Trophoblast cell (in vitro differentiated cells and primary cell): ENCODE measurements around the gene IL32.
"Not testable (repeated sequence)": the region's sequence is repeated elsewhere in the genome, so short reads cannot be mapped to it uniquely, and the experiment has no call there.

Experiments
- DNase-seq, 2 donors: peaks; one replicate each; pipeline ENCODE4 v3.0.0-alpha.2; 2016
- H2AFZ ChIP-seq: 2 replicates; pipeline ENCODE4 v1.6.1; 2013; ENCODE audit warnings: low read length, moderate library complexity, mild to moderate bottlenecking; ENCODE audit not compliant: insufficient read depth, poor library complexity
- H2AK5ac ChIP-seq: 2 replicates; pipeline ENCODE4 v1.6.1; 2013; ENCODE audit warnings: mild to moderate bottlenecking, low read length
- H2BK120ac ChIP-seq: 2 replicates; pipeline ENCODE4 v1.6.1; 2013; ENCODE audit warnings: low read length, mild to moderate bottlenecking, moderate library complexity; ENCODE audit not compliant: insufficient read depth, poor library complexity
- H2BK12ac ChIP-seq: 2 replicates; pipeline ENCODE4 v1.6.1; 2013; ENCODE audit warnings: mild to moderate bottlenecking, low read length, moderate library complexity
- H2BK5ac ChIP-seq: 2 replicates; pipeline ENCODE4 v1.6.1; 2013; ENCODE audit warnings: low read length, low read depth, moderate library complexity, mild to moderate bottlenecking; ENCODE audit not compliant: poor library complexity
- H3K14ac ChIP-seq: 2 replicates; pipeline ENCODE4 v1.6.1; 2013; ENCODE audit warnings: mild to moderate bottlenecking, low read length
- H3K18ac ChIP-seq: 2 replicates; pipeline ENCODE4 v1.6.1; 2013; ENCODE audit warnings: mild to moderate bottlenecking, low read length
- H3K23ac ChIP-seq: 2 replicates; pipeline ENCODE4 v1.6.1; 2013; ENCODE audit warnings: low read length
- H3K27ac ChIP-seq: 2 replicates; pipeline ENCODE4 v1.5.1; 2013; ENCODE audit warnings: low read depth, mild to moderate bottlenecking, inconsistent platforms, low read length, moderate library complexity
- H3K27me3 ChIP-seq: 2 replicates; pipeline ENCODE4 v1.6.1; 2013; ENCODE audit warnings: inconsistent platforms, mild to moderate bottlenecking, low read length, moderate library complexity; ENCODE audit not compliant: insufficient read depth
- H3K36me3 ChIP-seq, 2 experiments: 1 replicate in 1 of 2; 2 replicates in 1 of 2; pipeline ENCODE4 v1.6.1; 2013; ENCODE audit warnings: low read length in 2 of 2, mild to moderate bottlenecking in 2 of 2, moderate library complexity in 1 of 2; ENCODE audit not compliant: insufficient read depth in 2 of 2, control insufficient read depth in 1 of 2
- H3K4ac ChIP-seq: 2 replicates; pipeline ENCODE4 v1.6.1; 2013; ENCODE audit warnings: low read depth, mild to moderate bottlenecking, low read length, moderate library complexity
- H3K4me1 ChIP-seq, 2 experiments: 1 replicate in 1 of 2; 2 replicates in 1 of 2; pipeline ENCODE4 v1.6.1; 2013; ENCODE audit warnings: low read length in 2 of 2, mild to moderate bottlenecking in 2 of 2, moderate library complexity in 1 of 2; ENCODE audit not compliant: insufficient read depth in 2 of 2, control insufficient read depth in 1 of 2
- H3K4me2 ChIP-seq: 2 replicates; pipeline ENCODE4 v1.6.1; 2013; ENCODE audit warnings: inconsistent platforms, mild to moderate bottlenecking, low read length, moderate library complexity
- H3K4me3 ChIP-seq: 2 replicates; pipeline ENCODE4 v1.5.1; 2013; ENCODE audit warnings: mild to moderate bottlenecking, low read depth, low read length, inconsistent platforms
- H3K79me1 ChIP-seq: one replicate; pipeline ENCODE4 v1.6.1; 2013; ENCODE audit warnings: low read length
- H3K79me2 ChIP-seq: 2 replicates; pipeline ENCODE4 v1.6.1; 2013; ENCODE audit warnings: low read length, mild to moderate bottlenecking; ENCODE audit not compliant: control insufficient read depth, insufficient read depth, poor library complexity
- H3K9ac ChIP-seq: 2 replicates; pipeline ENCODE4 v1.6.1; 2013; ENCODE audit warnings: mild to moderate bottlenecking, low read length
- H3K9me3 ChIP-seq: 2 replicates; pipeline ENCODE4 v1.6.1; 2013; ENCODE audit warnings: low read depth, mild to moderate bottlenecking, control low read depth, inconsistent platforms, low read length; ENCODE audit not compliant: insufficient read depth
- H4K12ac ChIP-seq: 2 replicates; pipeline ENCODE4 v1.6.1; 2013; ENCODE audit warnings: low read depth, mild to moderate bottlenecking, low read length, moderate library complexity
- H4K8ac ChIP-seq: 2 replicates; pipeline ENCODE4 v1.6.1; 2013; ENCODE audit warnings: low read depth, mild to moderate bottlenecking, low read length, moderate library complexity
- H4K91ac ChIP-seq: one replicate; pipeline ENCODE4 v1.6.1; 2013; ENCODE audit warnings: low read depth, mild to moderate bottlenecking, low read length, moderate library complexity
- WGBS: extraction: QIAGEN DNeasy Blood & Tissue Kit; methylation state at CpG from one replicate; pipeline ENCODE4 v1.1.7; 2013; ENCODE audit warnings: missing lambda C conversion rate; ENCODE audit not compliant: insufficient read length, insufficient coverage; ENCODE audit errors: extremely low coverage; 5-methylcytosine and 5-hydroxymethylcytosine counted together

IL32 gene

DNA sequence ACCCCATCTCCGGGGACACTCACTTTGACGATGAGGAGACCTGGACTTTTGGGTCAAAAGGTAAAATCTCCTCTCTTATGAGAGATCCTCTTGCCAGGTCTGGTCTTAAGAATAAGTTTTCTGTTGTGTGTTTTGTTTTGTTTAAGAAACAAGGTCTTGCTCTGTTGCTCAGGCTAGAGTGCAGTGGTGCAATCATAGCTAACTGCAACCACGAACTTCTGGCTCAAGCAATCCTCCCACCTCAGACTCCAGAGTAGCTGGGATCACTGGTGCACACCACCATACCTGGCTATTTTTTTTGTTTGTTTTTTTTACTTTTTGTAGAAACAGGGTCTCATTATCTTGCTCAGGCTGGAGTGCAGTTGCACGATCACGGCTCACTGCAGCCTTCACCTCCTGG lies 15.0 kb upstream of the IL32 start:
- H3K27ac ChIP-seq: no peak overlapping the region
- no peak overlapping the region for H2AK5ac ChIP-seq
- H3K4me3 ChIP-seq: no peak overlapping the region
- no peaks in the 10 kb centered on the region for H3K79me1 ChIP-seq
- no peak for DNase-seq
- peaks cover 2 to 7% of the 10 kb centered on the region in 2 experiments for H3K36me3 ChIP-seq
- no peaks in the 10 kb centered on the region for H3K79me2 ChIP-seq
- peaks cover 4 to 9% of the 10 kb centered on the region in 2 experiments for H3K4me1 ChIP-seq
- H3K9ac ChIP-seq: no peak overlapping the region
- no peak overlapping the region for H3K4me2 ChIP-seq
- no peak overlapping the region for H3K23ac ChIP-seq
- no peak overlapping the region for H2BK120ac ChIP-seq
- H3K27me3 ChIP-seq: peaks cover 26% of the 10 kb centered on the region
- H3K4ac ChIP-seq: no peak overlapping the region
- H4K8ac ChIP-seq: no peak overlapping the region
- no peak overlapping the region for H3K14ac ChIP-seq
- H2AFZ ChIP-seq: no peak overlapping the region
- H3K18ac ChIP-seq: no peak overlapping the region
- no CpG with 5 or more reads among the region's 5 CpGs for WGBS
- no peak overlapping the region for H4K91ac ChIP-seq
- no peak overlapping the region for H4K12ac ChIP-seq
- no peak overlapping the region for H2BK5ac ChIP-seq
- H3K9me3 ChIP-seq: no peaks in the 10 kb centered on the region
- no peak overlapping the region for H2BK12ac ChIP-seq

DNA sequence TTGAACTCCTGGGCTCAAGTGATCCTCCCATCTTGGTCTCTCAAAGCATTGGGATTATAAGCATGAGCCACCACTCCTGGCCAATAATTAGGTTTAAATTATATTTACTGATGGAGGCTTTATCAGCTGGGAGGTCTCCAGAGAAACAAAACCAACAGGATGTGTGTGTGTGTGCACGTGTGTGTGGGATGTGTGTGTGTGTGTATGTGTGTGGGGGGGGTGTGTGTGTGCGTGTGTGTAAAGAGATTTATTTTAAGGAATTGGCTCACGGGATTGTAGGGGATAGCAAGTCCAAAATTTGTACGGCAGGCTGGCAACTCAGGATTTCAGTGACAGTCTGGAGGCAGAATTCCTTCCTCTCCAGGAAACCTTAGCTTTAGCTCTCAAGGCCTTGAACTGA lies 14.4 kb upstream of the IL32 start:
- H3K9ac ChIP-seq: no peak overlapping the region
- H4K91ac ChIP-seq: no peak overlapping the region
- no peak overlapping the region for H2BK5ac ChIP-seq
- no peak overlapping the region for H2AK5ac ChIP-seq
- H4K12ac ChIP-seq: no peak overlapping the region
- H3K14ac ChIP-seq: no peak overlapping the region
- peaks cover 21% of the 10 kb centered on the region for H3K27me3 ChIP-seq
- 100% methylated on average over 2 of the region's 4 CpGs for WGBS
- DNase-seq: no peak
- H2BK120ac ChIP-seq: no peak overlapping the region
- no peak overlapping the region for H3K4ac ChIP-seq
- no peak overlapping the region for H4K8ac ChIP-seq
- no peaks in the 10 kb centered on the region for H3K79me2 ChIP-seq
- H3K79me1 ChIP-seq: no peaks in the 10 kb centered on the region
- no peak overlapping the region for H2AFZ ChIP-seq
- no peak overlapping the region for H3K18ac ChIP-seq
- peaks cover 2 to 7% of the 10 kb centered on the region in 2 experiments for H3K36me3 ChIP-seq
- peaks cover 1 to 5% of the 10 kb centered on the region in 2 experiments for H3K4me1 ChIP-seq
- H3K27ac ChIP-seq: no peak overlapping the region
- H3K23ac ChIP-seq: no peak overlapping the region
- H3K9me3 ChIP-seq: no peaks in the 10 kb centered on the region
- no peak overlapping the region for H3K4me2 ChIP-seq
- H3K4me3 ChIP-seq: no peak overlapping the region
- H2BK12ac ChIP-seq: no peak overlapping the region

DNA sequence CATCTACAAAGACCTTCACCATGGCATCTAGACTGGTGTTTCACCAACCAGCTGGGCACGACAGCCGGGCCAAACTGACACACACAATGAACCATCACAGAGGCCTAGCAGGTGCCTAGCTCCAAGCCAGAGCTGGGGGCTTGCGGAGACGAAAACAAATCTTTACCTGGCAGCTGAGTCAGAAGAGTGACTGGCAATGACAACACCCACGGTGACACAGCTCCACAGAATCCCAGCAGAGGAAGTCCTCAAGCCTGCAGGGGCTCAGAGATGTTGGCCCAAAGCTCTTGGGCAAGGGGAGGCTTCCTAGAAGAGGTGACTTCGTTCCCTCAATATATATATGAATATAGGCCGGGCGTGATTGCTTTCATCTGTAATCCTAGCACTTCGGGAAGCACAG lies 13.9 kb upstream of the IL32 start:
- H2BK120ac ChIP-seq: no peak overlapping the region
- H4K12ac ChIP-seq: no peak overlapping the region
- H3K27ac ChIP-seq: no peak overlapping the region
- H2BK5ac ChIP-seq: no peak overlapping the region
- H4K8ac ChIP-seq: no peak overlapping the region
- H3K36me3 ChIP-seq: peaks cover 2 to 7% of the 10 kb centered on the region in 2 experiments
- no CpG with 5 or more reads among the region's 9 CpGs for WGBS
- no peak overlapping the region for H3K23ac ChIP-seq
- H3K9me3 ChIP-seq: no peaks in the 10 kb centered on the region
- H4K91ac ChIP-seq: no peak overlapping the region
- H3K14ac ChIP-seq: no peak overlapping the region
- peaks cover 16% of the 10 kb centered on the region for H3K27me3 ChIP-seq
- no peak overlapping the region for H3K4me3 ChIP-seq
- no peak overlapping the region for H3K4me2 ChIP-seq
- no peak overlapping the region for H2BK12ac ChIP-seq
- no peak overlapping the region for H2AFZ ChIP-seq
- H3K79me1 ChIP-seq: no peaks in the 10 kb centered on the region
- H2AK5ac ChIP-seq: no peak overlapping the region
- H3K4ac ChIP-seq: no peak overlapping the region
- no peaks in the 10 kb centered on the region for H3K79me2 ChIP-seq
- no peak overlapping the region for H3K9ac ChIP-seq
- DNase-seq: no peak
- peaks cover 0 to 1% of the 10 kb centered on the region in 2 experiments for H3K4me1 ChIP-seq
- H3K18ac ChIP-seq: no peak overlapping the region

DNA sequence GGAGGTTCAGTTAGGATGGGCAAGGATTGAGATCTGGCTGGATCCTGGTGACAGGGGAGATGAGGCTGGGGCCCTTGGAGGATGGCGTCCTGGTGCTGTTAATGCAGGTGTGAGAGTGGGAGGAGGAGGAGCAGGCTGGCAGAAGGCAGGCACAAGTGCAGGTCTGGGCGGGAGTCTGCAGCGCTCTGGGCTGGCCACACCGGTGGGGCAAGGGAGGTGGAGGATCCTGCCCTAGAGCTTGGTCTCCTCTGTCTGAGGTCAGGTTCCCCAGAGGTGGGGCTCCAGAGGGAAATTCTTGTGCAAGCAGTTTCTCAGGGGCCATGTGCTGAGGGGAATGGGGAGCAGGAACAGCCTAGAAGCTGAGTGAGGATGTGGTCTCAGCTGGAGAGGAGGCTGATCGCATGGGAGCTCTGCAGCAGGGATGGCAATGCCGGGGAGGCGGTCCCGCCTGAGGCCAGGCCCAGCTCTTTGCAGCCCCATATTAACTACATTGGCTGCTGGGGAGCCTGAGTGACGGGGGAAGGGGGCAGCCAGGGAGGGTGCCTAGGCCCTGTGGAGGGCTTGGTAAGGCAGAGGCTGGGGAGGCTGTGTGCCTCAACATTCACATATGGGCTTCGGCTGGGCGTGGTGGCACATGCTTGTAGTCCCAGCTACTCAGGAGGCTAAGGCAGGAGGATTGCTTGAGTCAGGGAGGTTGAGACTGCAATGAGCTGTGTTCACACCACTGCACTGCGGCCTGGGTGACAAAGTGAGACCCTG lies 12.7 kb upstream of the IL32 start:
- H3K4me1 ChIP-seq, H2BK12ac ChIP-seq, H3K36me3 ChIP-seq, H3K79me1 ChIP-seq, DNase-seq, H2BK5ac ChIP-seq, H3K27me3 ChIP-seq, H3K18ac ChIP-seq, H4K12ac ChIP-seq, H3K79me2 ChIP-seq, H2AK5ac ChIP-seq, H2AFZ ChIP-seq, H2BK120ac ChIP-seq, H3K9ac ChIP-seq, H3K14ac ChIP-seq, H3K4me2 ChIP-seq, H3K4ac ChIP-seq, H3K9me3 ChIP-seq, H3K23ac ChIP-seq, H3K27ac ChIP-seq, H4K91ac ChIP-seq, H4K8ac ChIP-seq, H3K4me3 ChIP-seq: not testable (repeated sequence)
- no CpG with 5 or more reads among the region's 12 CpGs for WGBS
